Measurements from ENCODE around the gene AMBRA1. TPM values are rescaled to one million over a fixed set of nuclear protein-coding genes. Genes with fewer than 3 reads are reported as not detected.
"Not testable (repeated sequence)": the region's sequence is repeated elsewhere in the genome, so short reads cannot be mapped to it uniquely, and the experiment has no call there.

The AMBRA1 gene
- total RNA-seq, 1 donor from 2014 or later = 11.3 TPM

DNA sequence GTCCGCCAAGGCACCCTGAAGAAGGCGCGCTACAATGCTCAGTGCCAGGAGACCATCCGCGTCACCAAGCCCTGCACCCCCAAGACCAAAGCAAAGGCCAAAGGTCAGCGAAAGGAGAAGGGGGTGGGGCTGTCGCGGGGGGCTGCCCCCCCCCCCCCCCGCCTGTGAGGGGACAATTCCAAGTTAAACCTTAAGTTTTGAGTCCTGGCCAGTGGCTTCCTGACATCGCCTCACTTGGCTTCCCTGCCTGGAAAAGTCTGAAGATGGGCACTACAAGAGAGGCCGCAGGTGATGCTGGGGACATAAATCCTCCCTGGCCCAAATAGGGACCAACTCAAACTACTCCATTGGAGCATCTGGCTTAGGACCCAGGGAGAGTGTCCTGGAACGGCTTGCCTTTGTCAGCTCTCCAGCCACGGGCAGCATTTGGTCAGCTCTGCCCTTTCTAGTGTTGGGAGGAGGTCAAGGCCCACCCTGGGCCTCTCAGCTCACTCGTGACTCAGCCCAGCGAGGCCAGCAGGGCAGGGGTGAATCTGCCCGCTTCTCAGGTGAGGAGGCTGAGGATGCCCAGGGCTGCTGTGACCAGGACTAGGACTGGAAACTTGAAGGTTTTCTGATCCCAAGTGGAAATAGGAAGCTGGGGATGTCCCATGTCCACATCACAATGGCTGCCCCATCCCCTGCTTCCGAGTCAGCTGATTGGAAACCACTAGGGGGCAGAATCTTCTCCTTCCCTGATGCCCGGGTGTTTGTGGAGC is 211.0 kb downstream of the AMBRA1 start:
- Histone ChIP-seq H3K4me3 (ENCODE audit: low read depth, low read length) (no peak overlapping the region), H3K27me3 (ENCODE audit: control insufficient read depth, insufficient read depth, low read length) (peaks cover 5% of the 10 kb centered on the region), H3K36me3 (ENCODE audit: control insufficient read depth, insufficient read depth, low read length) (no peaks in the 10 kb centered on the region)
- DNase-seq (ENCODE audit: low read depth) (no peak), FAIRE-seq (no peak)
- TF ChIP-seq, protein P1, sequence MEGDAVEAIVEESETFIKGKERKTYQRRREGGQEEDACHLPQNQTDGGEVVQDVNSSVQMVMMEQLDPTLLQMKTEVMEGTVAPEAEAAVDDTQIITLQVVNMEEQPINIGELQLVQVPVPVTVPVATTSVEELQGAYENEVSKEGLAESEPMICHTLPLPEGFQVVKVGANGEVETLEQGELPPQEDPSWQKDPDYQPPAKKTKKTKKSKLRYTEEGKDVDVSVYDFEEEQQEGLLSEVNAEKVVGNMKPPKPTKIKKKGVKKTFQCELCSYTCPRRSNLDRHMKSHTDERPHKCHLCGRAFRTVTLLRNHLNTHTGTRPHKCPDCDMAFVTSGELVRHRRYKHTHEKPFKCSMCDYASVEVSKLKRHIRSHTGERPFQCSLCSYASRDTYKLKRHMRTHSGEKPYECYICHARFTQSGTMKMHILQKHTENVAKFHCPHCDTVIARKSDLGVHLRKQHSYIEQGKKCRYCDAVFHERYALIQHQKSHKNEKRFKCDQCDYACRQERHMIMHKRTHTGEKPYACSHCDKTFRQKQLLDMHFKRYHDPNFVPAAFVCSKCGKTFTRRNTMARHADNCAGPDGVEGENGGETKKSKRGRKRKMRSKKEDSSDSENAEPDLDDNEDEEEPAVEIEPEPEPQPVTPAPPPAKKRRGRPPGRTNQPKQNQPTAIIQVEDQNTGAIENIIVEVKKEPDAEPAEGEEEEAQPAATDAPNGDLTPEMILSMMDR (IDR thresholded peaks at IDR 0.05; ENCODE audit: insufficient read depth, low read length, severe bottlenecking) = peak; percentile 63

DNA sequence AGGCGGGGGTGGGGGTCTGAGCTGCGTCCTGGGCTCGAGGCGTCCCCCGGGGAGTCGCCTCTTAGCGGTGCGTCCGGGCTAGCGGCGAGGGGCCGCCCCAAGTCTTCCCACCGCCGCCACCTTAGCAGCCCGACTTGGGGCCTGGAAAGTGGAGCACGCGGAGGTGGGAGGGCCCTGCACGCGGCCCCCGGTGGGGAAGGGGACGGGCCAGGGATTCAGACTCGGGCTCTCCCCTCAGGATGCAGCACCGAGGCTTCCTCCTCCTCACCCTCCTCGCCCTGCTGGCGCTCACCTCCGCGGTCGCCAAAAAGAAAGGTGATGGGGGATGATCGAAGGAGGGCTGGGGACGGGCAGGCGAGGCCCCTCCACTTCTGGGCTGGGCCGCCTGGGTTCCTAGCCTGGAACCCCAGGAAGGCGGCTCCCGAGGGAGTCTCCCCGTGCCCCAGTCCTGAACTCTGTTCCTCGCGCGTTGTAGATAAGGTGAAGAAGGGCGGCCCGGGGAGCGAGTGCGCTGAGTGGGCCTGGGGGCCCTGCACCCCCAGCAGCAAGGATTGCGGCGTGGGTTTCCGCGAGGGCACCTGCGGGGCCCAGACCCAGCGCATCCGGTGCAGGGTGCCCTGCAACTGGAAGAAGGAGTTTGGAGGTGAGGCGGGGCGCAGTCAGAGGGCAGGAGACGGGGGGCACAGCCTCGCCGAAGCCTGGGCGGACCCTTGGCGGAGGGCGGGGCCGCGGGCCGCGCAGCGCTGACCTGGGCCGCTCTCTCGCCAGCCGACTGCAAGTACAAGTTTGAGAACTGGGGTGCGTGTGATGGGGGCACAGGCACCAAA is 211.8 kb downstream of the AMBRA1 start:
- Histone ChIP-seq H3K27me3 (ENCODE audit: control insufficient read depth, insufficient read depth, low read length) (peaks cover 1% of the 10 kb centered on the region), H3K36me3 (ENCODE audit: control insufficient read depth, insufficient read depth, low read length) (peaks cover 4% of the 10 kb centered on the region), H3K4me3 (ENCODE audit: low read depth, low read length) (peak overlapping the region; percentile 39)
- DNase-seq (ENCODE audit: low read depth) (no peak), FAIRE-seq (no peak)
- TF ChIP-seq, protein P1 (IDR thresholded peaks at IDR 0.05; ENCODE audit: insufficient read depth, low read length, severe bottlenecking) = no peak

DNA sequence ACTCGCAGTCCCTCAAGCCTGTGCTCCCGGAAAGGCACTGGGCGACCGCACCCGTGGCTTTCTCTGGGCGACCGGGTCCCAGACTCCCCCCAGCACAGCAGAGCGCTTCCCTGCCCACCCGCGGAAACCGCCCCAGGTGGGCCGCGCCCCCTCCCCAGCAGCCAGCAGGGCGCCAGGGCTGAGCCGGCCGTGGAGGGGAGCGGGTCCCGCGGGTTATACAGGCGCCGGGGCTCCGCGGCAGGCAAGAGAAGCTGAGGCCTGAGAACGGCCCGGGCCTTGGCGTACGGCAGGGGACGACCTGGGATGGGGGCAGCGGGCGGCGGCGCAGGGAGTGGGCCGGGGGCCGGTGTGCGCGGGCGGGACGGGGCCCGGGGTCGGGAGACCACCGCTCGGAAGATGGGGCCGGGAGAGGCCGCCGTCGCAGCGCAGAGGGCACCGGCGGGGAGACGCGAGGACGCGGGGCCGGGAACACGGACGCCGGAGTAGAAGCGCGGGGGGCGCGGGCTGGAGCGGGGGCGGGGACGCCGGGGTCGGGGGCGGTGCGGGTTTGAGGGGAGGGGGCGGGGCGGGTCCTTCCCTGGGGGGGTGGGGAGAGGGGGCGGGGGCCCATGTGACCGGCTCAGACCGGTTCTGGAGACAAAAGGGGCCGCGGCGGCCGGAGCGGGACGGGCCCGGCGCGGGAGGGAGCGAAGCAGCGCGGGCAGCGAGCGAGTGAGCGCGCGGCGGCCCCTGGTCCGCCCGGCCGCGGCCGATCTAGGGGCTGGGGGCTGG is 212.6 kb downstream of the AMBRA1 start, which contains the start of gene MDK:
Gene MDK, plus strand, starts transcription at position 622 of the 771 bp plus-strand sequence. CDS start 389 bp downstream, outside the sequence.
- DNase-seq (ENCODE audit: low read depth) (no peak), FAIRE-seq (no peak)
- H3K4me3 ChIP-seq (ENCODE audit: low read depth, low read length) = peak within 1 kb of the TSS; percentile 39
- peaks cover 1% of the 10 kb centered on the region for H3K27me3 ChIP-seq (ENCODE audit: control insufficient read depth, insufficient read depth, low read length)
- peaks cover 6% of the 10 kb centered on the region for H3K36me3 ChIP-seq (ENCODE audit: control insufficient read depth, insufficient read depth, low read length)
- TF ChIP-seq, protein P1 (IDR thresholded peaks at IDR 0.05; ENCODE audit: insufficient read depth, low read length, severe bottlenecking) = no peak

- DNase-seq (ENCODE audit: low read depth) (no peak), FAIRE-seq (no peak)
- TF ChIP-seq, protein P1 (IDR thresholded peaks at IDR 0.05; ENCODE audit: insufficient read depth, low read length, severe bottlenecking) = no peak
Measured at GRCh38 chr11:46380340-46381047, 213.3 kb downstream of the AMBRA1 start.

DNA sequence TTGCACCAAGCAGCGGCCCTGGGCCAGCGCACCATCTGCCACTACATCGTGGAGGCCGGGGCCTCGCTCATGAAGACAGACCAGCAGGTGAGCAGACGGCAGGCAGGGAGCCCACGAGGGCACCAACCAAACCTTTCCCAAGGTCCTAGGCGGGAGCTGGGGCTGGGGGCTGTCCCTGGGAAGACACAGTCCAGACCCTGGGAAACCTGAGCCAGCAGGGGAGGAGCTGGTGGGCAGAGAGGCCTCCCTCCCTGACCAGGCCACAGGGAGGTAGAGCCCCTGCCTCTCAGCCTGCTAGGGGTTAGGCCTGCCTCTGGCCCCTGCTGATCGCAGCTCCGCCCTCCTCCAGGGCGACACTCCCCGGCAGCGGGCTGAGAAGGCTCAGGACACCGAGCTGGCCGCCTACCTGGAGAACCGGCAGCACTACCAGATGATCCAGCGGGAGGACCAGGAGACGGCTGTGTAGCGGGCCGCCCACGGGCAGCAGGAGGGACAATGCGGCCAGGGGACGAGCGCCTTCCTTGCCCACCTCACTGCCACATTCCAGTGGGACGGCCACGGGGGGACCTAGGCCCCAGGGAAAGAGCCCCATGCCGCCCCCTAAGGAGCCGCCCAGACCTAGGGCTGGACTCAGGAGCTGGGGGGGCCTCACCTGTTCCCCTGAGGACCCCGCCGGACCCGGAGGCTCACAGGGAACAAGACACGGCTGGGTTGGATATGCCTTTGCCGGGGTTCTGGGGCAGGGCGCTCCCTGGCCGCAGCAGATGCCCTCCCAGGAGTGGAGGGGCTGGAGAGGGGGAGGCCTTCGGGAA is 214.1 kb downstream of the AMBRA1 start:
- H3K4me3 ChIP-seq (ENCODE audit: low read depth, low read length); H3K27me3 ChIP-seq (ENCODE audit: control insufficient read depth, insufficient read depth, low read length); FAIRE-seq; DNase-seq (ENCODE audit: low read depth): not testable (repeated sequence)
- H3K36me3 ChIP-seq (ENCODE audit: control insufficient read depth, insufficient read depth, low read length) = peaks cover 11% of the 10 kb centered on the region

More at GRCh38 chr11:46380340-46381047, 213.3 kb downstream of the AMBRA1 start:
- Histone ChIP-seq H3K4me3 (ENCODE audit: low read depth, low read length) (peak overlapping the region; percentile 39), H3K27me3 (ENCODE audit: control insufficient read depth, insufficient read depth, low read length) (peaks cover 1% of the 10 kb centered on the region), H3K36me3 (ENCODE audit: control insufficient read depth, insufficient read depth, low read length) (peaks cover 9% of the 10 kb centered on the region)
